22Rv1 (cell line): ENCODE measurements around the gene SAPCD2.

ENCODE experiments used
- ZFX ChIP-seq: fragments of 450-650 bp; IDR thresholded peaks from 2 replicates; pipeline ENCODE4 v1.6.1; 2017; ENCODE audit warnings: antibody characterized with exemption, borderline replicate concordance
- TF ChIP-seq, protein P1 (sequence below): fragments of 450-650 bp; IDR thresholded peaks from 2 replicates; pipeline ENCODE4 v1.5.1; 2017; ENCODE audit warnings: mild to moderate bottlenecking

DNA sequence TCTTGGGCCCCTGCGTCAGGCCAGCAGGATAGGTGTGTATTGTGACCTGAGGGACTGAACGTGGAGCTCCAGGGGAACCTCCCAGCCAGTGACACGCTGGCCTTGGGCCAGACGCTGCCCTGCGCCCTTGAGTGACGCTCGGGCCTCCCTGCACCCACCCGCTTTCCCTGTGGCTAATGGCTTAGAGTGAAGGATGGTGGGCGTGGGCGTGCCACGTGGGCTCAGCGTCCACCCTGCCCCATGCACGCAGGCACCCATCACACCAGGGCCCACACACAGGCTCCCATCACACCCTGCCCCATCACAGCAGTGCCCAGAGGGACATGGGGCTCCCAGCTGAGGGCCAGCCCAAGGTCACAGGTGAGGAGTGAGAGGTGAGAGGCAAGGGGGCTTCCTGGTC is 33.3 kb downstream of the SAPCD2 start:
- TF ChIP-seq, protein P1, sequence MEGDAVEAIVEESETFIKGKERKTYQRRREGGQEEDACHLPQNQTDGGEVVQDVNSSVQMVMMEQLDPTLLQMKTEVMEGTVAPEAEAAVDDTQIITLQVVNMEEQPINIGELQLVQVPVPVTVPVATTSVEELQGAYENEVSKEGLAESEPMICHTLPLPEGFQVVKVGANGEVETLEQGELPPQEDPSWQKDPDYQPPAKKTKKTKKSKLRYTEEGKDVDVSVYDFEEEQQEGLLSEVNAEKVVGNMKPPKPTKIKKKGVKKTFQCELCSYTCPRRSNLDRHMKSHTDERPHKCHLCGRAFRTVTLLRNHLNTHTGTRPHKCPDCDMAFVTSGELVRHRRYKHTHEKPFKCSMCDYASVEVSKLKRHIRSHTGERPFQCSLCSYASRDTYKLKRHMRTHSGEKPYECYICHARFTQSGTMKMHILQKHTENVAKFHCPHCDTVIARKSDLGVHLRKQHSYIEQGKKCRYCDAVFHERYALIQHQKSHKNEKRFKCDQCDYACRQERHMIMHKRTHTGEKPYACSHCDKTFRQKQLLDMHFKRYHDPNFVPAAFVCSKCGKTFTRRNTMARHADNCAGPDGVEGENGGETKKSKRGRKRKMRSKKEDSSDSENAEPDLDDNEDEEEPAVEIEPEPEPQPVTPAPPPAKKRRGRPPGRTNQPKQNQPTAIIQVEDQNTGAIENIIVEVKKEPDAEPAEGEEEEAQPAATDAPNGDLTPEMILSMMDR = no peak
- no peak for TF ChIP-seq ZFX
